ENCODE results near the gene HPS6.

Gene HPS6

GRCh38 chr10:102067091-102067916 lies 2.2 kb downstream of the HPS6 start:
- in situ Hi-C loops (cut with MboI; ENCODE audit: low sequenced_read_pairs), result no loop called here

GRCh38 chr10:102068216-102068615 lies 3.1 kb downstream of the HPS6 start:
- in situ Hi-C loops (cut with MboI; ENCODE audit: low sequenced_read_pairs), result no loop called here

GRCh38 chr10:102069071-102069470 lies 3.9 kb downstream of the HPS6 start:
- in situ Hi-C loops (cut with MboI; ENCODE audit: low sequenced_read_pairs), result no loop called here

GRCh38 chr10:102072673-102073527 lies 7.8 kb downstream of the HPS6 start:
- in situ Hi-C loops (cut with MboI; ENCODE audit: low sequenced_read_pairs), result loop anchor here (10.0 kb wide), 1 partner anchor 238 kb away; no protein-coding TSS in a partner anchor

- in situ Hi-C loops (cut with MboI; ENCODE audit: low sequenced_read_pairs), result loop anchor here (25.0 kb wide), 1 partner anchor 471 kb away; no protein-coding TSS in a partner anchor
These were observed 18.4 kb downstream of the HPS6 start for GRCh38 chr10:102083541-102083940.

GRCh38 chr10:102085336-102085735 lies 20.2 kb downstream of the HPS6 start:
- in situ Hi-C loops (cut with MboI; ENCODE audit: low sequenced_read_pairs), result loop anchor here (25.0 kb wide), 1 partner anchor 473 kb away; no protein-coding TSS in a partner anchor

GRCh38 chr10:102086196-102086595 lies 21.0 kb downstream of the HPS6 start:
- in situ Hi-C loops (cut with MboI; ENCODE audit: low sequenced_read_pairs), result loop anchor here (25.0 kb wide), 1 partner anchor 474 kb away; no protein-coding TSS in a partner anchor

GRCh38 chr10:102090772-102091171 lies 25.6 kb downstream of the HPS6 start:
- in situ Hi-C loops (cut with MboI; ENCODE audit: low sequenced_read_pairs), result loop anchor here (25.0 kb wide), 1 partner anchor 478 kb away; no protein-coding TSS in a partner anchor

- in situ Hi-C loops (cut with MboI; ENCODE audit: low sequenced_read_pairs), result loop anchor here (25.0 kb wide), 1 partner anchor 484 kb away; no protein-coding TSS in a partner anchor
These were observed 31.3 kb downstream of the HPS6 start for GRCh38 chr10:102096449-102096848.

GRCh38 chr10:102101152-102101551 lies 36.0 kb downstream of the HPS6 start:
- in situ Hi-C loops (cut with MboI; ENCODE audit: low sequenced_read_pairs), result no loop called here

GRCh38 chr10:102102421-102102820 lies 37.3 kb downstream of the HPS6 start:
- in situ Hi-C loops (cut with MboI; ENCODE audit: low sequenced_read_pairs), result no loop called here

- in situ Hi-C loops (cut with MboI; ENCODE audit: low sequenced_read_pairs), result no loop called here
These were observed 41.8 kb downstream of the HPS6 start for GRCh38 chr10:102106998-102107397.

- in situ Hi-C loops (cut with MboI; ENCODE audit: low sequenced_read_pairs), result no loop called here
These were observed 44.3 kb downstream of the HPS6 start for GRCh38 chr10:102109166-102110116.

- in situ Hi-C loops (cut with MboI; ENCODE audit: low sequenced_read_pairs), result no loop called here
These were observed 46.1 kb downstream of the HPS6 start for GRCh38 chr10:102111276-102111675.

- in situ Hi-C loops (cut with MboI; ENCODE audit: low sequenced_read_pairs), result no loop called here
These were observed 47.2 kb downstream of the HPS6 start for GRCh38 chr10:102112210-102112817.

- in situ Hi-C loops (cut with MboI; ENCODE audit: low sequenced_read_pairs), result no loop called here
These were observed 48.3 kb downstream of the HPS6 start for GRCh38 chr10:102113261-102113955.

- in situ Hi-C loops (cut with MboI; ENCODE audit: low sequenced_read_pairs), result no loop called here
These were observed 49.1 kb downstream of the HPS6 start for GRCh38 chr10:102113956-102114857.
